Esophagus muscularis mucosa (tissue), 4 donors: Measurements from ENCODE around the gene AFF4.

Experiments
- CTCF ChIP-seq, 3 experiments: fragments of 200-600 bp in 2 of 3; fragments of 450-650 bp in 1 of 3; sonication (generic) in 2 of 3; IDR thresholded peaks; one replicate each; pipeline ENCODE4 v1.5.1; 2017 to 2019; ENCODE audit warnings: antibody characterized with exemption in 3 of 3, mild to moderate bottlenecking in 2 of 3, moderate library complexity in 1 of 3
- EP300 ChIP-seq: sonication (generic); formaldehyde crosslinking; IDR thresholded peaks from one replicate; pipeline ENCODE4 v1.6.1; 2017; ENCODE audit warnings: antibody characterized with exemption
- POLR2A ChIP-seq: fragments of 450-650 bp; IDR thresholded peaks from one replicate; pipeline ENCODE4 v1.6.1; 2017; ENCODE audit warnings: antibody characterized with exemption, moderate library complexity, mild to moderate bottlenecking, low read depth
- POLR2AphosphoS5 ChIP-seq, 2 donors: sonication (generic); formaldehyde crosslinking; IDR thresholded peaks; one replicate each; pipeline ENCODE4 v1.6.1; 2017; ENCODE audit warnings: antibody characterized with exemption in 2 of 2

- TF ChIP-seq CTCF (IDR thresholded peaks at IDR 0.05) (no peak), POLR2AphosphoS5 (IDR thresholded peaks at IDR 0.05) (no peak), EP300 (no peak), POLR2A (no peak)
Measured at GRCh38 chr5:132886064-132886823, 77.2 kb downstream of the AFF4 start.
